T-cell (primary cell): ENCODE data around the gene CDNF. TPM values are rescaled to one million over a fixed set of nuclear protein-coding genes. Genes with fewer than 3 reads are reported as not detected.

Experiments used
- ATAC-seq, 4 experiments: fragments of 200-7000 bp in 3 of 4; fragments of 150-1000 bp in 1 of 4; cut with Tn5 transposase; replicated peaks in 1 of 4; 1 replicate in 3 of 4; 2 replicates in 1 of 4; pipeline ENCODE4 v1.10.0; 2021; ENCODE audit warnings: moderate library complexity in 3 of 4, mild to moderate bottlenecking in 2 of 4, moderate number of reproducible peaks in 1 of 4
- CTCF ChIA-PET, 2 donors: fragments of 300-600 bp; sonication (Branson Sonifier 250); formaldehyde crosslinking; loops; one replicate each; lab custom pipeline; 2022; ENCODE audit warnings: antibody characterized with exemption in 2 of 2; lab: Charles Lee
- POLR2A ChIA-PET, 2 donors: fragments of 300-600 bp; sonication (Branson Sonifier 250); formaldehyde crosslinking; loops; one replicate each; lab custom pipeline; 2022; ENCODE audit warnings: antibody characterized with exemption in 2 of 2; lab: Charles Lee
- DNase-seq, 35 experiments: peaks; one replicate each; pipeline versions ENCODE4 v3.0.0 to v3.0.0-alpha.2; 2013 to 2023
- H3K27ac ChIP-seq: one replicate; pipeline ENCODE4 v1.5.1; 2013; ENCODE audit warnings: low read length
- H3K27me3 ChIP-seq, 2 experiments: replicated peaks in 1 of 2; 1 replicate in 1 of 2; 2 replicates in 1 of 2; pipeline versions ENCODE4 v1.6.1 to v1.7.0; 2013; ENCODE audit warnings: low read length in 1 of 2, mixed read lengths in 1 of 2; ENCODE audit not compliant: control insufficient read depth in 2 of 2, insufficient read depth in 2 of 2; ENCODE audit errors: extremely low read depth in 1 of 2
- H3K36me3 ChIP-seq, 2 donors: 1 replicate in 1 of 2; 2 replicates in 1 of 2; pipeline versions ENCODE4 v1.6.1 to v1.7.0; 2013; ENCODE audit warnings: low read length in 1 of 2; ENCODE audit not compliant: control insufficient read depth in 2 of 2, insufficient read depth in 1 of 2; ENCODE audit errors: extremely low read depth in 1 of 2
- H3K4me1 ChIP-seq, 2 experiments: 1 replicate in 1 of 2; 2 replicates in 1 of 2; pipeline versions ENCODE4 v1.6.1 to v1.7.0; 2013; ENCODE audit warnings: low read length in 2 of 2, mixed read lengths in 1 of 2; ENCODE audit not compliant: insufficient read depth in 2 of 2, control insufficient read depth in 1 of 2; ENCODE audit errors: extremely low read depth in 1 of 2
- H3K4me3 ChIP-seq, 2 donors: 1 replicate in 1 of 2; 2 replicates in 1 of 2; pipeline versions ENCODE4 v1.5.1 to v1.7.0; 2013; ENCODE audit warnings: mild to moderate bottlenecking in 2 of 2, low read length in 1 of 2, moderate library complexity in 1 of 2; ENCODE audit not compliant: control insufficient read depth in 1 of 2; ENCODE audit errors: extremely low read depth in 1 of 2
- H3K9me3 ChIP-seq: 2 replicates; pipeline ENCODE4 v1.7.0; 2013
- H3K27ac Mint-ChIP-seq, 2 donors: one replicate each; pipeline ENCODE4 v1.8.0; 2020 to 2021; ENCODE audit warnings: mild to moderate bottlenecking in 2 of 2, mixed read lengths in 2 of 2
- H3K27me3 Mint-ChIP-seq, 2 donors: one replicate each; pipeline ENCODE4 v1.8.0; 2021 to 2022; ENCODE audit warnings: mixed read lengths in 2 of 2
- H3K36me3 Mint-ChIP-seq: one replicate; pipeline ENCODE4 v1.8.0; 2021; ENCODE audit warnings: mixed read lengths
- H3K4me1 Mint-ChIP-seq, 3 donors: one replicate each; pipeline ENCODE4 v1.8.0; 2020 to 2022; ENCODE audit warnings: mixed read lengths in 3 of 3, mild to moderate bottlenecking in 1 of 3
- H3K4me3 Mint-ChIP-seq, 3 donors: one replicate each; pipeline ENCODE4 v1.8.0; 2020 to 2022; ENCODE audit warnings: mild to moderate bottlenecking in 3 of 3, mixed read lengths in 3 of 3, moderate library complexity in 3 of 3
- H3K9me3 Mint-ChIP-seq, 3 donors: one replicate each; pipeline ENCODE4 v1.8.0; 2020 to 2022; ENCODE audit warnings: mixed read lengths in 3 of 3
- WGBS: methylation state at CpG from one replicate; pipeline ENCODE4 v1.1.5; 2013; ENCODE audit warnings: missing lambda C conversion rate; ENCODE audit not compliant: insufficient coverage; 5-methylcytosine and 5-hydroxymethylcytosine counted together
- total RNA-seq, 35 experiments: library from RNA in 6 of 35; stranded (reverse) in 6 of 35; fragments of 120-200 nt in 1 of 35; gene quantifications; one replicate each; pipeline versions ENCODE4 v1.2.1 to v1.2.4 and lab custom pipeline; 2013 to 2026

The CDNF gene
- total RNA-seq, 5 donors from 2014 or later (not counting 1 experiment from before 2014, with no cell fraction given): 1.5 to 4.0 (median 2.5) TPM

DNA sequence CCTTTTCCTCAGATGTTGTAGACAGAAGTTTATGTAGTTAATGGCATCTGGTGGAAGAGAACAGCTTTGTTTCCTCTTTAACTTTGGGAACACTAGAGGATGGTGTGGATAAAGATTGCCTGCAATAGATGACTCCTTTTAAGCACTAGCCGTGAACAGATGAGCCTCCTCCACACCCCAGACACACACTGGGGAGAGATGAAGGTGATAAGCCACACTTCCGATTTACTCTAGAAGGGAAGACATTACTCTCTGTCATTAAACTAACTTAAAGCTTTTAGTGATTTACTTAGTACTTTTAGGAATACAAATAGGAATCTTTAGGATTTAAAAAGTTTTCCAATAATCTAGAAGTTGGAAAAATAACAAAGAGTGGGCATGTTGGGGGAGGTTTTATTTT, 7.1 kb upstream of the CDNF start:
- no peaks in the 10 kb centered on the region for H3K27me3 Mint-ChIP-seq
- peaks cover 18 to 19% (median 19%) of the 10 kb centered on the region in 3 donors for H3K4me1 Mint-ChIP-seq
- no CpG with 5 or more reads among the region's 2 CpGs for WGBS
- ATAC-seq (no peak), DNase-seq (no peak)
- Histone ChIP-seq H3K4me3 (no peak overlapping the region), H3K4me1 (peaks cover 0 to 2% of the 10 kb centered on the region in 2 experiments), H3K27ac (no peak overlapping the region), H3K36me3 (peaks cover 3 to 59% of the 10 kb centered on the region in 2 donors), H3K27me3 (no peaks in the 10 kb centered on the region), H3K9me3 (no peaks in the 10 kb centered on the region)
- CTCF ChIA-PET: interaction anchor here in 1 of 2 donors (0.5 kb wide), 1 partner anchor 1473 kb away, joined by 3 read pairs; no protein-coding TSS in a partner anchor
- H3K9me3 Mint-ChIP-seq: no peaks in the 10 kb centered on the region
- peaks cover 46% of the 10 kb centered on the region for H3K36me3 Mint-ChIP-seq
- H3K27ac Mint-ChIP-seq: no peak overlapping the region
- H3K4me3 Mint-ChIP-seq: no peak overlapping the region
- POLR2A ChIA-PET: interaction anchor here in 1 of 2 donors (1.3 kb wide), 1 partner anchor 13 kb away, joined by 6 read pairs; no protein-coding TSS in a partner anchor

DNA sequence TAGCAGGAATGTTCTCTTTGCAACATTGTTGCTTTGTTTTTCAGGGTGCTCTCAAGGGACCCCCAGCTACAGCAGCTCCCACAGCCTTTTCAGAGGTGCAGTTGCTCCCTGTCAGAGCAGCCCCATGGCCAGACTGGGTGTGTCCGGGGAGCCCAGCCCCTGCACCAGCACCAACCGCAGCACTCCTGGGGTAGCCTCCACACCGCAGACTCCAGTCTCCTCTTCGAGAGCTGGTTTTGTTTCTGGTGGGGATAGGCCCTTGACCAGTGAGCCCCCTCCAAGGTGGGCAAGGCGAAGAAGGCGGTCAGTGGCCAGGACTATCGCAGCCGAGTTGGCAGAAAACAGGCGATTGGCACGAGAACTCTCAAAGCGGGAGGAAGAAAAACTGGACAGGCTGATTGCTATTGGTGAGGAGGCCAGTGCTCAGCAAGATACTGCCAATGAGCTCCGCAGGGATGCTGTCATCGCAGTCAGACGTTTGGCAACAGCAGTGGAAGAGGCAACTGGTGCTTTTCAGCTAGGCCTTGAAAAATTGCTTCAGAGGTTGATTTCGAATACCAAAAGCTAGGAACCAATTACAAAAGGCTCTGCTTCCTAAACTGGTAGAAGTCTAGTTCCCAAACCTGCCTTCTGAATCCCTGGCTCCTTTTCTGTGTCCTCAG, 5.6 kb upstream of the CDNF start:
- Mint-ChIP-seq H3K27me3 (no peaks in the 10 kb centered on the region), H3K4me1 (peaks cover 28 to 30% (median 30%) of the 10 kb centered on the region in 3 donors), H3K27ac (no peak overlapping the region), H3K9me3 (no peaks in the 10 kb centered on the region), H3K36me3 (peaks cover 41% of the 10 kb centered on the region), H3K4me3 (no peak overlapping the region)
- no peaks in the 10 kb centered on the region for H3K27me3 ChIP-seq
- peaks cover 3 to 52% of the 10 kb centered on the region in 2 donors for H3K36me3 ChIP-seq
- DNase-seq (no peak), ATAC-seq (no peak)
- H3K4me1 ChIP-seq: peaks cover 6 to 12% of the 10 kb centered on the region in 2 experiments
- 100% methylated on average over 15 of the region's 15 CpGs for WGBS
- ChIA-PET POLR2A (interaction anchor here (0.5 to 0.6 kb wide), 3 partner anchors 34 to 320 kb away, joined by 3 to 9 read pairs (median 3); no protein-coding TSS in a partner anchor), CTCF (no interaction called here)
- no peak overlapping the region for H3K27ac ChIP-seq
- no peak overlapping the region for H3K4me3 ChIP-seq
- H3K9me3 ChIP-seq: no peaks in the 10 kb centered on the region

DNA sequence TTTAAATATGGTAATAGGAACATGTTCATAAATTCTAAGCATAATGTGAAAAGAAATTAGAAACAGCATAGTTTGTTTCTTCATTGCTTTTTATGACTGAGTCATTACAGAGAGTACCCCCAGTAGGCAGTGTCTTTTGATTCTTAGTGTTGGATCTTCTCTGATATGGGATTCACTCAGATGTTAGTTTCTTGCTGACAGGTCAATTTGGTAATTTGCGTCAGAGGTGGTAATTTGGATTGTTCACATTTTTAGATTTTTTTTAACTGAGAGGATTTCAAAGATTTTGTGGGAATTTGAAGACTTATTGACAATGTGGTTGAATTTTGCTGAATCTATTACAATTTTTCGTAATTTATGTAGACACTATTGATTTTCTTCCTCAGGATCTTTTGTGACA, 2.3 kb upstream of the CDNF start:
- Mint-ChIP-seq H3K9me3 (no peaks in the 10 kb centered on the region), H3K36me3 (peaks cover 30% of the 10 kb centered on the region), H3K27me3 (no peaks in the 10 kb centered on the region), H3K4me3 (peak overlapping the region in 2 of 3 donors; percentile 54 to 97), H3K27ac (no peak overlapping the region), H3K4me1 (peaks cover 35 to 39% (median 36%) of the 10 kb centered on the region in 3 donors)
- no peaks in the 10 kb centered on the region for H3K9me3 ChIP-seq
- 100% methylated on average over 1 of the region's 2 CpGs for WGBS
- H3K4me1 ChIP-seq: peaks cover 11 to 26% of the 10 kb centered on the region in 2 experiments
- H3K36me3 ChIP-seq: peaks cover 2 to 40% of the 10 kb centered on the region in 2 donors
- no peaks in the 10 kb centered on the region for H3K27me3 ChIP-seq
- no peak overlapping the region for H3K27ac ChIP-seq
- H3K4me3 ChIP-seq: no peak overlapping the region
- DNase-seq (no peak), ATAC-seq (no peak)
- ChIA-PET CTCF (no interaction called here), POLR2A (interaction anchor here in 1 of 2 donors (0.7 kb wide), 1 partner anchor 257 kb away, joined by 3 read pairs; no protein-coding TSS in a partner anchor)

DNA sequence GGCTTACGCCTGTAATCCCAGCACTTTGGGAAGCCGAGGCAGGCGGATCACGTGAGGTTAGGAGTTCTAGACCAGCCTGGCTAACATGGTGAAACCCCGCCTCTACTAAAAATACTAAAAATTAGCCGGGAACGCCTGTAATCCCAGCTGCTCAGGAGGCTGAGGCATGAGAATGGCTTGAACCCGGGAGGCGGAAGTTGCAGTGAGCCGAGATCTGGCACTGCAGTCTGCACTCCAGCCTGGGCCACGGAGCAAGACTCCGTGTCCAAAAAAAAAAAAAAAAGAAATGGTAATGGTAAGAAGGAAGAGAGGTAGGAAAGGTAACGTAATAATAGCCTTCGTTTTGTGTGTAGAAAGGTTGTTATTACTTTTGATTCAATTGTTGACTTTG, 1.5 kb upstream of the CDNF start:
- peaks cover 28 to 35% (median 34%) of the 10 kb centered on the region in 3 donors for H3K4me1 Mint-ChIP-seq
- peaks cover 24% of the 10 kb centered on the region for H3K36me3 Mint-ChIP-seq

DNA sequence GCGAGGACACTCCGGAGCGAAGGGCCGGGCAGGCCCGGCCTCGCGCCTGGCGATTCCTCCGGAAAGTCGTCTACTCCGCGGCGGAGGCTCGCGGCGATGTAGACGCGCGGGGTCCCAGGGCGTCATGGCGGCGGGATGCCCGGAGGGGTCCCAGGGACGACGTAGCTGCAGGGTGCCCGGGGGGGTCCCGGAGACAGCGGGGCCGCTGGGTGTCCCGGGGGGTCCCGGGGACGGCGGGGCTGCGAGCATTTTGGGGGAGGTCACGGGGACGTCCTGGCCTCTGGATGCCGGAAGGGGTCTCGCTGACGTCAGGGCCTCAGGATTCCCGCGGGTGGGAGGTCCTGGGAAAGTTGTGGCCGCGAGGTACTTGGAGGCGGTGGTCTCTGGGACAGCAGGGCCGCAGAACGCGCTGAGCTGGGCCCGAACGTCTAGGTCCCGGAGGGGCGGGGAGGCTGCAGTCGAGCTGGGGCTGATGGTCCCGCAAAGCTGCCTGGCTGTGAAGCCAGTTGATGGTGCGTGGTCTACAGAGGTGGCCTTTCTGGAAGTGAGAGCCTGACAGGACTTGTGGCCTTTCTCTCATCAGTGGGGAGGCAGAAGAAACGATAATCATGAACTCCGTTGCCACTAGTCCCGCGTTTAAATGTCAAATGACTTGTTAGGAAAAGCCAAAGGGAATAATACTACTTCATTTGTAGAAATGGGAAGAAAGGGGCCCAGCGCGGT, 906 bp upstream of the CDNF start:
- peak in 3 of 4 experiments; percentile 2 to 6 (median 3) for ATAC-seq
- Mint-ChIP-seq H3K36me3 (peaks cover 20% of the 10 kb centered on the region), H3K27me3 (no peaks in the 10 kb centered on the region), H3K4me1 (peaks cover 27 to 35% (median 33%) of the 10 kb centered on the region in 3 donors), H3K27ac (peak overlapping the region; percentile 95 to 96), H3K9me3 (no peaks in the 10 kb centered on the region), H3K4me3 (peak overlapping the region; percentile 88 to 97 (median 92))
- ChIA-PET CTCF (interaction anchor here (0.6 to 2.2 kb wide), 10 partner anchors 15 to 302 kb away, joined by 3 to 13 read pairs (median 4); partner anchors contain the start of genes MEIG1 (in 1 of the 2) and SUV39H2 (in 1 of the 2)), POLR2A (interaction anchor here (0.5 to 2.2 kb wide), 17 partner anchors 9 to 907 kb away, joined by 3 to 14 read pairs (median 5); partner anchors contain the start of genes MEIG1 (in 1 of the 2), RPP38 (in 1 of the 2) and SUV39H2 (in 1 of the 2))
- peak overlapping the region; percentile 97 to 100 for H3K4me3 ChIP-seq
- peaks cover 0 to 26% of the 10 kb centered on the region in 2 donors for H3K36me3 ChIP-seq
- H3K27ac ChIP-seq: peak overlapping the region; percentile 89
- 1% methylated on average over 54 of the region's 60 CpGs for WGBS
- peaks cover 11 to 26% of the 10 kb centered on the region in 2 experiments for H3K4me1 ChIP-seq
- H3K27me3 ChIP-seq: no peaks in the 10 kb centered on the region
- H3K9me3 ChIP-seq: no peaks in the 10 kb centered on the region
- peak in 18 of 35 experiments; percentile 3 to 38 (median 6) for DNase-seq

More for the DNA sequence above, 1.5 kb upstream of the CDNF start:
- CTCF ChIA-PET: interaction anchor here in 1 of 2 donors (0.9 to 2.2 kb wide), 2 partner anchors 39 to 119 kb away, joined by 4 to 13 read pairs; partner anchors contain the start of genes MEIG1 and SUV39H2
- Mint-ChIP-seq H3K9me3 (no peaks in the 10 kb centered on the region), H3K27me3 (no peaks in the 10 kb centered on the region), H3K27ac (peak overlapping the region; percentile 19 to 96), H3K4me3 (peak overlapping the region; percentile 88 to 97 (median 92))
- 12% methylated on average over 10 of the region's 14 CpGs for WGBS
- H3K27ac ChIP-seq: no peak overlapping the region
- peaks cover 0 to 32% of the 10 kb centered on the region in 2 donors for H3K36me3 ChIP-seq
- no peaks in the 10 kb centered on the region for H3K27me3 ChIP-seq
- POLR2A ChIA-PET: interaction anchor here in 1 of 2 donors (0.6 kb wide), 1 partner anchor 33 kb away, joined by 5 read pairs; no protein-coding TSS in a partner anchor
- DNase-seq (no peak), ATAC-seq (no peak)
- H3K4me1 ChIP-seq: peaks cover 11 to 26% of the 10 kb centered on the region in 2 experiments
- H3K9me3 ChIP-seq: no peaks in the 10 kb centered on the region
- peak overlapping the region; percentile 97 to 100 for H3K4me3 ChIP-seq
